Astrocyte (in vitro differentiated cells and primary cell): ENCODE results near the gene HLA-G.

Source experiments
- EZH2 ChIP-seq: IDR thresholded peaks from 2 replicates; pipeline ENCODE4 v1.6.1; 2012; ENCODE audit warnings: mild to moderate bottlenecking, low read length, inconsistent platforms; ENCODE audit not compliant: insufficient read depth
- TF ChIP-seq, protein P1 (sequence below): IDR thresholded peaks from 2 replicates; pipeline ENCODE4 v1.5.1; 2011; ENCODE audit warnings: low read depth, mild to moderate bottlenecking, inconsistent platforms, low read length, moderate library complexity; ENCODE audit not compliant: insufficient read depth

DNA sequence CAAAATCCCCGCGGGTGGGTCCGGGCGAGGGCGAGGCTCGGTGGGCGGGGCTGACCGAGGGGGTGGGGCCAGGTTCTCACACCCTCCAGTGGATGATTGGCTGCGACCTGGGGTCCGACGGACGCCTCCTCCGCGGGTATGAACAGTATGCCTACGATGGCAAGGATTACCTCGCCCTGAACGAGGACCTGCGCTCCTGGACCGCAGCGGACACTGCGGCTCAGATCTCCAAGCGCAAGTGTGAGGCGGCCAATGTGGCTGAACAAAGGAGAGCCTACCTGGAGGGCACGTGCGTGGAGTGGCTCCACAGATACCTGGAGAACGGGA lies 809 bp downstream of the HLA-G start:
- TF ChIP-seq, protein P1, sequence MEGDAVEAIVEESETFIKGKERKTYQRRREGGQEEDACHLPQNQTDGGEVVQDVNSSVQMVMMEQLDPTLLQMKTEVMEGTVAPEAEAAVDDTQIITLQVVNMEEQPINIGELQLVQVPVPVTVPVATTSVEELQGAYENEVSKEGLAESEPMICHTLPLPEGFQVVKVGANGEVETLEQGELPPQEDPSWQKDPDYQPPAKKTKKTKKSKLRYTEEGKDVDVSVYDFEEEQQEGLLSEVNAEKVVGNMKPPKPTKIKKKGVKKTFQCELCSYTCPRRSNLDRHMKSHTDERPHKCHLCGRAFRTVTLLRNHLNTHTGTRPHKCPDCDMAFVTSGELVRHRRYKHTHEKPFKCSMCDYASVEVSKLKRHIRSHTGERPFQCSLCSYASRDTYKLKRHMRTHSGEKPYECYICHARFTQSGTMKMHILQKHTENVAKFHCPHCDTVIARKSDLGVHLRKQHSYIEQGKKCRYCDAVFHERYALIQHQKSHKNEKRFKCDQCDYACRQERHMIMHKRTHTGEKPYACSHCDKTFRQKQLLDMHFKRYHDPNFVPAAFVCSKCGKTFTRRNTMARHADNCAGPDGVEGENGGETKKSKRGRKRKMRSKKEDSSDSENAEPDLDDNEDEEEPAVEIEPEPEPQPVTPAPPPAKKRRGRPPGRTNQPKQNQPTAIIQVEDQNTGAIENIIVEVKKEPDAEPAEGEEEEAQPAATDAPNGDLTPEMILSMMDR: no peak
- TF ChIP-seq EZH2: no peak
